IPS-18c (cell line): ENCODE data around the gene IL3.
"Not testable (repeated sequence)": the region's sequence is repeated elsewhere in the genome, so short reads cannot be mapped to it uniquely, and the experiment has no call there.

Experiments used
- H3K4me3 ChIP-seq: 2 replicates; pipeline ENCODE4 v1.7.0; 2013; ENCODE audit warnings: low read depth, mild to moderate bottlenecking, low read length, moderate library complexity; ENCODE audit not compliant: insufficient read depth
- H3K9me3 ChIP-seq: one replicate; pipeline ENCODE4 v1.6.1; 2013; ENCODE audit warnings: mild to moderate bottlenecking, low read length, moderate library complexity; ENCODE audit not compliant: control insufficient read depth, insufficient read depth

IL3 gene

DNA sequence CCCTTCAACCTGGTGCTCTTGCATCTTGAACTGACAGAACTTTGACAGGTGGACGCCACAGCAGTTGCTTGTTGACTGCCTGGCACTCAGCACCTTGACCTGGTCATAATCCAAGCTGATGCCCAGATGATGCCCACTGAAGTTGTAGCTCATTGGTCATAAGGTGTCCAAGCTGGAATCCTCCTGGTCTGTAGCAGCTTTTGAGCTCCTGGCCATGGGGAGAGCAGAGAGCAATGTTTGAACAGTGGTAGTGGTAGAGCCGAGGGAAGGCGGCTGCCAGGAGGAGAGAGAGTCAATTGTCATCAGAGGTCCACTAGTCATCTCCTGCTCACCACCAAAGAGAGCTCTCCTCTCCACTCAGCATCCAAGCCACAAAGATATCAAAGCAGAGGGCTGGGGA is 36.4 kb downstream of the IL3 start:
- no peak overlapping the region for H3K4me3 ChIP-seq
- H3K9me3 ChIP-seq, result no peaks in the 10 kb centered on the region

DNA sequence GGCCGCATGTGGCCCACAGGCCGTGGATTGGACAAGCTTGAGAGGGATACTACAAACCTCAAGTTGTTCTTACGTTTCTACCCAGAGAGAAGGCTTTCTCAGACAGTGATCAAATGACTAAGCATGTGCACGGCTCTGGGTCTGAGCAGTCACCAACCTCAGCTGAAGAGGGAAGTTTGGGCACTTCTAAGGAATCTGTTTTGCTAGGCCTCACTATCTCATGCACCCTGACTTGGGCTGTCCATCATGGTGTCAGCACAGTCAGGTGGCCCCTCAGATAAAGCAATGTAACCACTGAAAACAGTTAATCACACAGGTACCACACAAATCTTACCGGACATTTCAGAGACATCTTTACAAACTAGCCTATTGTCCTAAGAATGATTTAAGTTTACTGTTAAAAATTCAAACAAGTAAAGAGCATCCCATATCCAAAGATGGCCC is 37.7 kb downstream of the IL3 start:
- no peaks in the 10 kb centered on the region for H3K9me3 ChIP-seq
- no peak overlapping the region for H3K4me3 ChIP-seq

DNA sequence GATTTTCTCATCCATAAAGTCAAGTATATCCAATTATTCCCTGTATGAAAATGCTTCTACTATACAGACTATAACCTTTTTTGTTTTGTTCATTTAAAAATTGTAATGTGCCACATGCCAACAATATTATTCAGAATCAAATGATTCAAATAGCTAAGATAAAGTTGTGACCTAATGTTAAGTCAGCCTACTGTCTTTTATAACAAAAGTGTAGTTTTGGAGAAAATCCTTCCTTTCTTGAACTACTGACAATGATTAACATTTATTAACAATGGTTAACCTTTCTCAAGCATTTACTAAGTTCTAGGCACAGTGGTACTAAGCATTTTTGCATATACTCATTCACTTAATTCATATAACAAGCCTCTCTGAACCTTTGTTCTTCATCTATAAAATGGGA is 38.2 kb downstream of the IL3 start:
- Histone ChIP-seq H3K9me3 (no peaks in the 10 kb centered on the region), H3K4me3 (no peak overlapping the region)

DNA sequence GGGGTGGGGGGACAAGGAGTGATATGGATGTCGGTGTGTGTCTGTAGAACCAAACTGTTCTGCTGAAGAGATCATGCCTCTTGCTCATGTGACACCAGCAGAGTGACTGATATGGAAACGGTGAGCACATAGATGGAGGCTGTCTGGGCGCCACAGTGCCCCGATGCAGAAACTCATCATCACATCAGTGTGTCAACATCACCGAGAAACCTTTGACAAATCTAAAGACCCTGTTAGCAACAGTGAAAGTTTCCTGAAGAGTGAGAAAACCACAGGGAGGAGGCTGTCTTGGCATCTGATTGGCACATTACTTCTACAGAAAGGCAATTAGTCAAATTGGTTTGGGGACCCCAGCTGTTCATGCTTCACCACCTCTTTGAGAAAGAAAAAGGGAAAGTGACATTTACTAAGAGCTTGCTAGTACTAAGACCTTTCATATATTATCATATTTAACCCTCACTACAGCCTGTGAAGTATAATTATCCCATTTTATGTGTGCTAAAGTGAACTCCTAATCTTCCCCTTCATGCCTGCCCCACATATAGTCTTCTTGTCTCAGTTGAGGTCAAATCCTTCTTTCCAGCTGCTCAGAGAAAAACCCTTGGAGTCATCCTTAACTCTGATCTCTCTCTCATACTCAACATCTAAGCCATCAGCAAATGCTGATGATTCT is 38.8 kb downstream of the IL3 start:
- no peak overlapping the region for H3K4me3 ChIP-seq
- no peaks in the 10 kb centered on the region for H3K9me3 ChIP-seq

DNA sequence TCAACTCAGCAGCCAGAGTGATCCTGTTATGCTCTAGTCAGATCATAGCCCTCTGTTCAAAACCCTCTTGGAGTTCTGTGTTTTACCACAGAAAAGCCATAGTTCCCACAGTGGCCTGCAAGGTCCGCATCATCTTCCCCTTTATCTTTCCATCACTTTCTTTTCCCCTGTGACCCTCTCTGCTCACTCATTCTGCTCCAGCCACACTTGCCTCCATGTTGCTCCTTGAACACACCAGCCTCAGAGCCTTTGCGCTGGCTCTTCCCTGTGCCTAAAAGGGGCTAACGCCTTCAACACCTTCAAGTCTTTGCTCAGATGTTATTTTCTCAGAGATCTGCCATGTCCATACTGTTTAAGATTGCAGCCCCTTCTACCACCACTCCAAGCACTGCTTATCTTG is 39.5 kb downstream of the IL3 start:
- Histone ChIP-seq H3K4me3 (no peak overlapping the region), H3K9me3 (no peaks in the 10 kb centered on the region)

DNA sequence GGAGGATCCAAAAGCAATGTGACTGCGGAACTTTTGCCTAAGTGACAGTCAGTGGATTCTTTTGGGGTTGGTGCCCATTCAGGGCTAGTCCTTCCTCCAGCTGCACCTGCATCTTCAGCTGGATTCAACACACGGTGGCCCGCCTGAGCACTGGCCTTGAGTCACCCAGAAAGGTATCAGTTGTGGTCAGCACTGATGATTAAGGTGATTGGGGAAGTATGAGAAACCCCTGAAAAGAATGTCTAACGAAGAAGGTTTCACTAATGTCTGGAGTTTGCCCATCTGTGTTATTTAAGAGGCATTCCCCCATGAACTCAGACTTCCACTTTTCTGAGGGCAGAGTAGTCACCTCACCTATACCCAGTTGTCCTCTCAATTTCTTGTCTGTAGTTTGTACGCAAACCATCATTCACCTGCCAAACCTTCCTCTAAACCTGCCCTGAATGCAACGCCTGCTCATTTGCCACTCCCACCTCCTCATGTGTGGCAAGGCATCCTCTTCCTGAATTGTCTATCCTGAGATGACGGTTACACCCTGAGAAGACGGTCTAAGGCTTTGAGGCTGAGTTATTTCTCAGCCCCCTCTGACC is 40.3 kb downstream of the IL3 start:
- Histone ChIP-seq H3K9me3 (no peaks in the 10 kb centered on the region), H3K4me3 (no peak overlapping the region)

DNA sequence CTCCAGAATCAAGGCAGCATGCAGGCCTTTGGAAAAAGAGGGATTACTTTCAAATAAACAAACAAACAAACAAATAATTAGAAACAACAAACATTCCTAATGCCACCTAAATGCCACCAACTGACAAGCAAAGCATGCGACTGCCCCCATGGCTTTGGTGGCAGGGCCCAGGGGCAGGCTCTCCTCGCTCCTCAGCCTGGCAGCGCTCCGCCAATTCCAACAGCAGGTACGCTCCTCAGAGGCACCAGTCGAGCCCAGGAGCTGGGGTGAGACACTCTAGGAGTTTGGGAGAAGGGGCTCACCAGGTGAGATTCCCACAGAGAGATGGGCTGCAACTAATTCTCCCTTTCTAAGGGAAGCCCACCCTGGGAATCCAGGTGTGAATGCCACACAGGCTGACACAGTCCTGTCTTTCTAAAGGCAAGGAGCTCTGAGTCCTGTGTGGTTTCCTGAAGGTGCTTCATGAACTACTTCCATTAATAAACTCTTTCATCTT is 41.0 kb downstream of the IL3 start:
- no peak overlapping the region for H3K4me3 ChIP-seq
- no peaks in the 10 kb centered on the region for H3K9me3 ChIP-seq

DNA sequence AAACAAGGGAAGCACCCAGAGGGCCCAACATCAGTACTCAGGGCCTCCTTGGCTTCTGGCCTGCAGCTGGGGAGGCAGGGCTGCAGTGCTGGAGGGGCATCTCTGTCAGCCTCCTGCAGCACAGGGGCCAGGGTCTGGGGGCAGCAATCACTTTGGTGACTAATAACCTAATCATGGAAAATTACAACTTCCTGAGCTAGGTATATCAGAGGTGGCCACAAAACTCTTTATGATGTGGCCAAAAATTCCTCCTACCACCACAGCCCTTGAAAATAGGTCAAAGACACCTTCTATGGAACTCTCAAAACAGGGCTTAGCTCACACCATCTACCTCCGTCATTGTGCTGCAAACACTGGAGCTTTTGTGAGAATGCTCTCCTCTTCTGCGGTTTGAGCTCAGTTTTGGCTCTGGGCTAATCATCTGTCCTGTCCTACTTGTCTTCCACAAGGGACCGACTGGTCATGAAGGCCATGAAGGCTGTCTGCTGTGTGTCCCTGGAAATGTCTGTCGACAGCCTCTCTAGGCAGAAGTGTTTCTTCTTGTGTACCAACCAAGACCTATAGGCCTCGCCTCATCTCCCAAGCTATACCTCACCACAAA is 41.7 kb downstream of the IL3 start:
- H3K9me3 ChIP-seq, result no peaks in the 10 kb centered on the region
- no peak overlapping the region for H3K4me3 ChIP-seq

DNA sequence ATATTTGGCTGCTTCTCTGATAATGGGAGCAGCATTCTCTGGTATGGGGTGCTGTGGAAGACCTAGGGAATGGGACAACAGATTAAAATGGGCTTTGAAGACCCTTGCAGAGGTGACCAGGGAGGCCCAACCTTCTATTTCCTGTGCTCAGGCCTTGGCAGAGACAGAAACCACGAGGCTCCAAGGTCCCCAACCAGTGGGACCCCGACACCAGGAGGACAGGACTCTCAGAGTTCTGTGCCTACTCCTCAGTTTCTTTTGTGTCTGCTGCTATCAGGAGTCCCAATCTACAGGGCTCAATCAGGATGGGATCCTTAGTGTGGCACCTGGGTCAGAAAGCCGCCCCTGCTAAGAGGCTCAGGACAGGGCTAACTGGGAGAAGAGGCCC is 42.5 kb downstream of the IL3 start:
- H3K9me3 ChIP-seq, result no peaks in the 10 kb centered on the region
- H3K4me3 ChIP-seq, result no peak overlapping the region

DNA sequence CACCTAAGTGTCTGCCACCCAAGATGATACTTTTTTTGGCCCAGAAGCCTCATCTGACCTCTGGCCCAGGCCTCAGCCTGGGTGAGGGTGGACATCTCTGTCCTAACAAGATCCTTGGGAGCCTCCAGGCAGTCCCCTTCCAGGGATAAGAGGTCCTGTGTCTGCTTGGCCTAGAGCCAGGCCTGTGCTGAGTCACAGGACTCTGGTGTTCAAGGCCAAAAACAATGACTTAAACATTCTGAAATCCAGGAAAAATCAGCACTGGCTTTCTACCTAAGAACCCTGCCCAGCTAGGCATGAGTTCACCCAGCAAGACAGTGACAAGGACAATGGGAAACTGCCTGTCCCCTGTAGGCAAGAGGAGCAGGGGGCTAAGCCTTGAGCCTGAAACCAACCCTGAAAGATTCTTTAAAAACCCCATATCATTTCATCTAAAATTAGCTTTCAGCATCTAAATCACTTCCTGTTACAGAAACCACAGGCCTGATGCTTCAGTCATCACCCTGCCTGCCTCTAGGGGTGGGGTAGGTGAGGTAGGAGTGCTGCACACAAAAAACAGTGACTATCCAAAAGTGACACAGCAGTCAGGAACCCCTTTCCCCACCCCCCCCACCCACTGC is 43.0 kb downstream of the IL3 start:
- no peak overlapping the region for H3K4me3 ChIP-seq
- no peaks in the 10 kb centered on the region for H3K9me3 ChIP-seq

DNA sequence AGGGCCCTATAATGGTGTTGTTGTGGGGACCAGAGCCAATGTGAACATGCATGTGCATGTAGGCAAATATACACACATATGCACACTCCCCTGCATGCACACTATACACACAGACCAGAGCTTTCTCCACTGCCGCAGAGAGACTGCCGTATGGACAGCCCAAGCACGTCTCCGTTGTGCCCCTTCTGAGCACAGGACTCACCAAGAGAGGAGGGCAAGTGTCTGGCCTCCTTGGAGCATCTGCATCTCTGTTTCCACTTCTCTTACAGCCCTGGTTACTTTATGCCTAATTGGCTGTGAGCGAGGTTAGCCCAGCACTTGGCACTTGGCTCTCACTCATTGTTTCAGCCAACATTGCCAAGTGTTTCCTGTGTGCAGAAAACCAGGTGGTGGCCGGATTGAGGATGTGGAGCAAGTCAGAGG is 43.5 kb downstream of the IL3 start:
- no peaks in the 10 kb centered on the region for H3K9me3 ChIP-seq
- H3K4me3 ChIP-seq, result no peak overlapping the region

DNA sequence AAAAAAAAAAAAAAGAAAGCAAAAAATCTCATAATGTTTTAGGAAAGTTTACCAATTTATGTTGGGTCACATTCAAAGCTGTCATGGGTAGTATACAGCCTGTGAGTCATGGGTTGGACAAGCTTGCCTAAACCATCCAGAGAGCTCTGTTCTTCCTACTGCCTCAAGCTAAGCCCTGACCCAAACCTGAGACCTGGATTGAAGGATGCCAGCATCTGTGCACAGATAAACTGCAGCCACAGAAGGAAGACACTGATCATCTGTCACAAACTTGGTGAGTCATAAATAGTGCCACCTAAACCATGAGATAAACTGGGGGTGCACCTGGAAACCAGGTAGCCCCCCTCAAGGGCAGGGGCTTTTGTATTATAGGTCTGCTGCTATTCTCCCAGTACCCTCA is 44.1 kb downstream of the IL3 start:
- Histone ChIP-seq H3K4me3 (no peak overlapping the region), H3K9me3 (no peaks in the 10 kb centered on the region)

DNA sequence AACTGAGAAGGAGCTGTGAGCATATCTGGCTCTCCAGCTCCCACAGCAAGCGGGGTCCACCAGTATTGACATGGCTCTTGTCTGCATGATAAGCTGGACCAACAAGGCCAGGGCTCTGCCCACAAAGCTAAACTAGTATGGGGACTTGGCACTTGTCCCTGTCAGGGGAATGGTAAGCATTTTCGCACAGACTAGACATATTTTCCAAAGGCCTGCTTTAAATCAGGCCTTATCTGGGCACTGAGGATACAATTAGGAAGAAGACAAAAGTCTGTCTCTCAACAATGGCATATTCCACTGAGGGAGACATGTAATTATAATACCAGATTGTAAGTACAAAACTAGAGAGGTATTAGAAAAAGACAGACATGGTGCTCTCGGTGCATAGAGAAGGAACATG is 45.2 kb downstream of the IL3 start:
- H3K4me3 ChIP-seq, result no peak overlapping the region
- no peaks in the 10 kb centered on the region for H3K9me3 ChIP-seq

DNA sequence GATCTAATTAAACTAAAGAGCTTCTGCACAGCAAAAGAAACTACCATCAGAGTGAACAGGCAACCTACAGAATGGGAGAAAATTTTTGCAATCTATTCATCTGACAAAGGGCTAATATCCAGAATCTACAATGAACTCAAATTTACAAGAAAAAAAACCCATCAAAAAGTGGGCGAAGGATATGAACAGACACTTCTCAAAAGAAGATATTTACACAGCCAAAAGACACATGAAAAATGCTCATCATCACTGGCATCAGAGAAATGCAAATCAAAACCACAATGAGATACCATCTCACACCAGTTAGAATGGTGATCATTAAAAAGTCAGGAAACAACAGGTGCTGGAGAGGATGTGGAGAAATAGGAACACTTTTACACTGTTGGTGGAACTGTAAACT is 48.0 kb downstream of the IL3 start:
- H3K4me3 ChIP-seq, result not testable (repeated sequence)

DNA sequence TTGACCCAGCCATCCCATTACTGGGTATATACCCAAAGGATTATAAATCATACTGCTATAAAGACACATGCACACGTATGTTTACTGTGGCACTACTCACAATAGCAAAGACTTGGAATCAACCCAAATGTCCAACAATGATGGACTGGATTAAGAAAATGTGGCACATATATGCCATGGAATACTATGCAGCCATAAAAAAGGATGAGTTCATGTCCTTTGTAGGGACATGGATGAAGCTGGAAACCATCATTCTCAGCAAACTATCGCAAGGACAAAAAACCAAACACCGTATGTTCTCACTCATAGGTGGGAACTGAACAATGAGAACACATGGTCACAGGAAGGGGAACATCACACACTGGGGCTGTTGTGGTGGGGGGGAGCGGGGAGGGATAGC is 48.5 kb downstream of the IL3 start:
- not testable (repeated sequence) for H3K9me3 ChIP-seq, H3K4me3 ChIP-seq

More for the DNA sequence above, 48.0 kb downstream of the IL3 start:
- H3K9me3 ChIP-seq, result not testable (repeated sequence)

DNA sequence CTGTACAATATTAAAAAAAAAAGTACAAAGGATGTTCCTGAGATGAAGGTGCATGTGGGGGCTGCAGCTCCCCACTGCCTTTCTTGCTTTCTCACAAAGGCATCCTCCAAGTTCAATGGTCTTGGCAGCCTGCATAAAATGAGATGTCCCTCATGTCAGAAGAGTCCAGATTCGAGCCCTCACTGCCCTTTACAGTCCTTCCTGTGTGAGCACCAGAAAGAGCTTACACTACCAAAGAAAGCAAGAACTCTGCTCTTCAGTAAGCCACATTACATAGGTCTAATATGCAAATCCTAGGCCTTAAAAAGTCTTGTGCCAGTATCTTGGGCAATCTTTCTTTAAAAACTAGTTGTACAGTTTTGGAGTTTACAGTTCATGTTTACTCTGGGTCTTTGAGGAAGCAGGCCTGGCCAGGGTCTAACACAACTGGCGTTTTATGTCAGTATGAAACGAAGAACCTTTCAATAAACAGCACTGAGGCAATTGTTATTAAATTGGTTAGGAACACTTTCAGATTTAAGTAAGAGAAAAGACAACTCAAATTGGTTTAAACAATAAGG is 49.1 kb downstream of the IL3 start:
- H3K9me3 ChIP-seq, result no peaks in the 10 kb centered on the region
- no peak overlapping the region for H3K4me3 ChIP-seq

DNA sequence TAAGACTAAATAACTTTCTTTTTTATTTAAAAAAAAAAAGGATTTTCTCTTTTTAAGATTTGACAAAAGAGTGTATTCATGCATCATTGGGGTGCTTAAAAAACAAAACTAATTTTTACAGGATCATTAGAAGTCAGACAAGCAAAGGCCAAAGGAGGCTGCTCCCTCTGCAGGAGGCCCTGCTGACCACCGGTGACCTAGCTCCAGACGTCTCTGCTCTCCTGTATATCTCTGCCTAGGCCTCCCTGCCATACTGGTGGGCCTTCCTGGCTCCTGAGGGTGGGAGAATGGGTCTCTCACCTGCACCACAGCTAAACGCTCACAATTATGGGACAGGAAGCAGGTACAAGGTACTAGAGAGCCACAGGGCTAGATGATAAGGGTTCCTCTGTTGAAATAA is 49.7 kb downstream of the IL3 start:
- Histone ChIP-seq H3K4me3 (no peak overlapping the region), H3K9me3 (no peaks in the 10 kb centered on the region)

DNA sequence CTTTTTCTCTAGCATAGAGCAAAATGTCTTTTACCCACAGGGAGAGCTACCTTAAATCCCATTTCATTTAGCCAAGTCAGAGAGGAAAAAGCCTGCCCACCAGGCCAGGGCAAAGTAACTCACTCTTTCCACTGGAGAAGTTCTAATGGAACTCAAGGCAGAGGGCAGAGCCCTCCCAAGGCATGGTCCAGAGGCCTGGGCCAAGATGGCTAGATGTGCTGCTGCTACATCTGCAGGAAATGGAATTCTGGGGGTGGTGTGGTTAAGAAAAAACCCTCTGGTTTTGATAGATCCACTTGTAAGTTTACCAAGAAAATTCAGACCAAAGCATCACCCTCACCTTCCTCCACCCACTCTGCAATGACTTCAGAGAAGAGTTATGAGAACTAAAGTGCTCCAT is 50.5 kb downstream of the IL3 start:
- no peak overlapping the region for H3K4me3 ChIP-seq

More for the DNA sequence above, 50.5 kb downstream of the IL3 start:
- no peaks in the 10 kb centered on the region for H3K9me3 ChIP-seq
